NCI-H526 treated with DMSO at 0.1 percent for 48 hours (cell line): ENCODE measurements around the gene CTDSPL2.
"Not testable (repeated sequence)": the region's sequence is repeated elsewhere in the genome, so short reads cannot be mapped to it uniquely, and the experiment has no call there.

Experiments used
- DNase-seq: peaks from one replicate; lab custom pipeline; 2025; lab: John Stamatoyannopoulos, UW

The CTDSPL2 gene

GRCh38 chr15:44485880-44486279 lies 58.5 kb downstream of the CTDSPL2 start:
- DNase-seq, result no peak

- DNase-seq, result no peak
These were observed 62.0 kb downstream of the CTDSPL2 start for GRCh38 chr15:44489464-44489863.

GRCh38 chr15:44490622-44491021 lies 63.2 kb downstream of the CTDSPL2 start:
- DNase-seq, result no peak

GRCh38 chr15:44492040-44492439 lies 64.6 kb downstream of the CTDSPL2 start:
- DNase-seq, result no peak

- no peak for DNase-seq
These were observed 65.2 kb downstream of the CTDSPL2 start for GRCh38 chr15:44492672-44493071.

GRCh38 chr15:44495562-44495961 lies 68.1 kb downstream of the CTDSPL2 start:
- DNase-seq, result no peak

- no peak for DNase-seq
These were observed 73.1 kb downstream of the CTDSPL2 start for GRCh38 chr15:44500555-44500954.

- peak; percentile 25 for DNase-seq
These were observed 74.4 kb downstream of the CTDSPL2 start for GRCh38 chr15:44501768-44502366.

- no peak for DNase-seq
These were observed 89.0 kb downstream of the CTDSPL2 start for GRCh38 chr15:44516436-44516835.

- no peak for DNase-seq
These were observed 92.1 kb downstream of the CTDSPL2 start for GRCh38 chr15:44519537-44519936.

GRCh38 chr15:44525018-44525417 lies 97.6 kb downstream of the CTDSPL2 start:
- no peak for DNase-seq

- DNase-seq, result no peak
These were observed 99.8 kb downstream of the CTDSPL2 start for GRCh38 chr15:44527241-44527640.

GRCh38 chr15:44529864-44530604 lies 102.6 kb downstream of the CTDSPL2 start:
- DNase-seq, result no peak

- DNase-seq, result no peak
These were observed 103.2 kb downstream of the CTDSPL2 start for GRCh38 chr15:44530653-44531052.

- not testable (repeated sequence) for DNase-seq
These were observed 104.8 kb downstream of the CTDSPL2 start for GRCh38 chr15:44532275-44532674.

- no peak for DNase-seq
These were observed 105.3 kb downstream of the CTDSPL2 start for GRCh38 chr15:44532689-44533088.

GRCh38 chr15:44535092-44535491 lies 107.7 kb downstream of the CTDSPL2 start:
- no peak for DNase-seq

- DNase-seq, result peak; percentile 50
These were observed 108.3 kb downstream of the CTDSPL2 start for GRCh38 chr15:44535523-44536301.

- peak; percentile 70 for DNase-seq
These were observed 109.0 kb downstream of the CTDSPL2 start for GRCh38 chr15:44536302-44536961.

GRCh38 chr15:44536962-44537734 lies 109.7 kb downstream of the CTDSPL2 start, which contains the start of gene EIF3J:
Gene EIF3J, plus strand, starts transcription at chr15:44537147. Its CDS starts 48 bp downstream, at chr15:44537195.
- DNase-seq, result peak; percentile 90

GRCh38 chr15:44537735-44538240 lies 110.4 kb downstream of the CTDSPL2 start:
- peak; percentile 22 for DNase-seq
